Measurements from ENCODE around the gene MAS1.
"Not testable (repeated sequence)": the region's sequence is repeated elsewhere in the genome, so short reads cannot be mapped to it uniquely, and the experiment has no call there.

The MAS1 gene

GRCh38 chr6:159890792-159891191 lies at the start of gene MAS1:
TSS of gene MAS1 (plus strand) at chr6:159890988. CDS start at chr6:159906956, 15,968 bp downstream.
- no peak for DNase-seq (ENCODE audit: extremely low spot score)
- TF ChIP-seq NFRKB (IDR thresholded peaks at IDR 0.05) (no peak), SUZ12 (IDR thresholded peaks at IDR 0.05) (no peak), CTBP1 (IDR thresholded peaks at IDR 0.05; ENCODE audit: borderline replicate concordance) (no peak), FOXA1 (IDR thresholded peaks at IDR 0.05) (no peak), L3MBTL2 (conservative IDR thresholded peaks at IDR 0.05) (no peak), HDGF (IDR thresholded peaks at IDR 0.05; ENCODE audit: borderline replicate concordance) (no peak), BHLHE40 (IDR thresholded peaks at IDR 0.05; ENCODE audit: borderline replicate concordance) (no peak), LEF1 (IDR thresholded peaks at IDR 0.05; ENCODE audit: borderline replicate concordance) (no peak), TARDBP (IDR thresholded peaks at IDR 0.05) (no peak), ELF4 (IDR thresholded peaks at IDR 0.05) (no peak)
- CTCF ChIA-PET: no interaction called here
- POLR2A ChIA-PET: no interaction called here

- CTCF ChIA-PET: interaction anchor here (0.6 kb wide), 1 partner anchor 46 kb away, joined by 4 read pairs; no protein-coding TSS in a partner anchor
- POLR2A ChIA-PET: no interaction called here
- no peak for DNase-seq (ENCODE audit: extremely low spot score)
- TF ChIP-seq SP1 (IDR thresholded peaks at IDR 0.05): no peak
- TF ChIP-seq L3MBTL2 (conservative IDR thresholded peaks at IDR 0.05): no peak
- TF ChIP-seq PKNOX1 (IDR thresholded peaks at IDR 0.05): no peak
- TF ChIP-seq LEF1 (IDR thresholded peaks at IDR 0.05; ENCODE audit: borderline replicate concordance): no peak
- TF ChIP-seq HDGF (IDR thresholded peaks at IDR 0.05; ENCODE audit: borderline replicate concordance): no peak
- no peak for TF ChIP-seq NFRKB (IDR thresholded peaks at IDR 0.05)
- no peak for TF ChIP-seq SUZ12 (IDR thresholded peaks at IDR 0.05)
- TF ChIP-seq TARDBP (IDR thresholded peaks at IDR 0.05): no peak
- no peak for TF ChIP-seq ZNF384 (IDR thresholded peaks at IDR 0.05)
- TF ChIP-seq FOXA1 (IDR thresholded peaks at IDR 0.05): no peak
- no peak for TF ChIP-seq ARNT (IDR thresholded peaks at IDR 0.05)
- no peak for TF ChIP-seq FOXM1 (IDR thresholded peaks at IDR 0.05; ENCODE audit: borderline replicate concordance)
- TF ChIP-seq FOXK2 (IDR thresholded peaks at IDR 0.05): no peak
- TF ChIP-seq CTBP1 (IDR thresholded peaks at IDR 0.05; ENCODE audit: borderline replicate concordance): no peak
- TF ChIP-seq BHLHE40 (IDR thresholded peaks at IDR 0.05; ENCODE audit: borderline replicate concordance): no peak
- TF ChIP-seq ELF4 (IDR thresholded peaks at IDR 0.05): no peak
Observed at GRCh38 chr6:159842035-159842434, 48.8 kb upstream of the MAS1 start.

GRCh38 chr6:159844737-159845645 lies 45.8 kb upstream of the MAS1 start:
- ChIA-PET POLR2A (interaction anchor here (1.3 kb wide), 1 partner anchor 55 kb away, joined by 4 read pairs; the partner anchor contains the start of genes MRPL18 and TCP1), CTCF (no interaction called here)
- no peak for DNase-seq (ENCODE audit: extremely low spot score)
- TF ChIP-seq TARDBP (IDR thresholded peaks at IDR 0.05) (no peak), FOXK2 (IDR thresholded peaks at IDR 0.05) (no peak), BHLHE40 (IDR thresholded peaks at IDR 0.05; ENCODE audit: borderline replicate concordance) (no peak), NFRKB (IDR thresholded peaks at IDR 0.05) (no peak), ZNF384 (IDR thresholded peaks at IDR 0.05) (no peak), LEF1 (IDR thresholded peaks at IDR 0.05; ENCODE audit: borderline replicate concordance) (no peak), SP1 (IDR thresholded peaks at IDR 0.05) (no peak), CTBP1 (IDR thresholded peaks at IDR 0.05; ENCODE audit: borderline replicate concordance) (no peak), HDGF (IDR thresholded peaks at IDR 0.05; ENCODE audit: borderline replicate concordance) (no peak), PKNOX1 (IDR thresholded peaks at IDR 0.05) (no peak), ARNT (IDR thresholded peaks at IDR 0.05) (no peak), L3MBTL2 (conservative IDR thresholded peaks at IDR 0.05) (no peak), FOXM1 (IDR thresholded peaks at IDR 0.05; ENCODE audit: borderline replicate concordance) (no peak), SUZ12 (IDR thresholded peaks at IDR 0.05) (no peak)

GRCh38 chr6:159848552-159848951 lies 42.2 kb upstream of the MAS1 start:
- DNase-seq (ENCODE audit: extremely low spot score); CTCF ChIA-PET; POLR2A ChIA-PET: not testable (repeated sequence)

- POLR2A ChIA-PET; DNase-seq (ENCODE audit: extremely low spot score); CTCF ChIA-PET: not testable (repeated sequence)
Observed at GRCh38 chr6:159849851-159850250, 40.9 kb upstream of the MAS1 start.

- TF ChIP-seq TARDBP (IDR thresholded peaks at IDR 0.05): no peak
- no peak for TF ChIP-seq SUZ12 (IDR thresholded peaks at IDR 0.05)
- no peak for TF ChIP-seq FOXK2 (IDR thresholded peaks at IDR 0.05)
- TF ChIP-seq LEF1 (IDR thresholded peaks at IDR 0.05; ENCODE audit: borderline replicate concordance): no peak
- TF ChIP-seq HDGF (IDR thresholded peaks at IDR 0.05; ENCODE audit: borderline replicate concordance): no peak
- TF ChIP-seq CTBP1 (IDR thresholded peaks at IDR 0.05; ENCODE audit: borderline replicate concordance): no peak
- TF ChIP-seq NFRKB (IDR thresholded peaks at IDR 0.05): no peak
- no peak for TF ChIP-seq ZNF384 (IDR thresholded peaks at IDR 0.05)
- TF ChIP-seq BHLHE40 (IDR thresholded peaks at IDR 0.05; ENCODE audit: borderline replicate concordance): no peak
- no peak for TF ChIP-seq SP1 (IDR thresholded peaks at IDR 0.05)
- no peak for TF ChIP-seq PKNOX1 (IDR thresholded peaks at IDR 0.05)
- DNase-seq (ENCODE audit: extremely low spot score): no peak
- POLR2A ChIA-PET: no interaction called here
- CTCF ChIA-PET: interaction anchor here (0.6 to 1.2 kb wide), 2 partner anchors 156 to 254 kb away, joined by 3 read pairs; no protein-coding TSS in a partner anchor
Observed at GRCh38 chr6:159852877-159853276, 37.9 kb upstream of the MAS1 start.
